ENCODE measurements around the gene OASL. TPM values are rescaled to one million over a fixed set of nuclear protein-coding genes. Genes with fewer than 3 reads are reported as not detected.

OASL gene, protein sequence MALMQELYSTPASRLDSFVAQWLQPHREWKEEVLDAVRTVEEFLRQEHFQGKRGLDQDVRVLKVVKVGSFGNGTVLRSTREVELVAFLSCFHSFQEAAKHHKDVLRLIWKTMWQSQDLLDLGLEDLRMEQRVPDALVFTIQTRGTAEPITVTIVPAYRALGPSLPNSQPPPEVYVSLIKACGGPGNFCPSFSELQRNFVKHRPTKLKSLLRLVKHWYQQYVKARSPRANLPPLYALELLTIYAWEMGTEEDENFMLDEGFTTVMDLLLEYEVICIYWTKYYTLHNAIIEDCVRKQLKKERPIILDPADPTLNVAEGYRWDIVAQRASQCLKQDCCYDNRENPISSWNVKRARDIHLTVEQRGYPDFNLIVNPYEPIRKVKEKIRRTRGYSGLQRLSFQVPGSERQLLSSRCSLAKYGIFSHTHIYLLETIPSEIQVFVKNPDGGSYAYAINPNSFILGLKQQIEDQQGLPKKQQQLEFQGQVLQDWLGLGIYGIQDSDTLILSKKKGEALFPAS
- 0.15 and 0.33 TPM in 2 replicates for total RNA-seq

DNA sequence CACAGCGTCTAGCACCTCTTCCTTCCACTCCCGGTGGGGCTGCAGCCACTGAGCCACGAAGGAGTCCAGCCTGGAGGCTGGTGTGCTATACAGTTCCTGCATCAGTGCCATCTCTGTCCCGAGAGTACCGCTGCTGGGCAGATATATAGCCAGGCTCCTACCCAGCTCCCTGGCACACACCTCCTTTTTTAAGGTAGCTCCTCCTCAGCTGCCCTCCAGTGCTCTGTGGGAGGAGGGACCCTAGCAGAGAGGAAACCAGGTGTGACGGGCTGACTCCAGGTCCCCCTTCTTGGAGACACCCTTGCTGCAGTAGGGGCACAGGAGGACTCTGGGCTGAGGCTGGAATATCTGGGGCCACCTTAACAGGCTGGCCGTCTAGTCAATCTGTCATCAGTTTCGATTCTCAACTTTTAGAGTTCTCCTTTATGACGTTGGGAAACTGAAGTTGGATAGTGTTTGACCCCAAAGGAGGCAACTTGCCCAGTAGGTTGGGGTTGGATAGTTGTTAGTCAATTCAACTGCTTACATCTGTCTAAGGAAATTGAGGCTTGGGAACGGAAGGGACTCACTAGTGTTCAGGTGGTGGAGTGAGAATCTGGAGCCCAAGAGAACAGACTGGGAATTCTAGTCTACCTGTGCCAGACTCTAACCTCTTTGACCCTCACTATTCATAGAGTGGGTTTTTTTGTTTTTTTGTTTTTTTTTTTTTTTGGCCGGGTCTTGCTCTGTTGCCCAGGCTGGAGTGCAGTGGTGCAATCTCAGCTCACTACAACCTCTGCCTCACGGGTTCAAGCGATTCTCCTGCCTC lies at the start of gene OASL:
OASL (minus strand) TSS at position 386 of the 808 bp plus-strand sequence; CDS start at position 111, 275 bp downstream.

DNA sequence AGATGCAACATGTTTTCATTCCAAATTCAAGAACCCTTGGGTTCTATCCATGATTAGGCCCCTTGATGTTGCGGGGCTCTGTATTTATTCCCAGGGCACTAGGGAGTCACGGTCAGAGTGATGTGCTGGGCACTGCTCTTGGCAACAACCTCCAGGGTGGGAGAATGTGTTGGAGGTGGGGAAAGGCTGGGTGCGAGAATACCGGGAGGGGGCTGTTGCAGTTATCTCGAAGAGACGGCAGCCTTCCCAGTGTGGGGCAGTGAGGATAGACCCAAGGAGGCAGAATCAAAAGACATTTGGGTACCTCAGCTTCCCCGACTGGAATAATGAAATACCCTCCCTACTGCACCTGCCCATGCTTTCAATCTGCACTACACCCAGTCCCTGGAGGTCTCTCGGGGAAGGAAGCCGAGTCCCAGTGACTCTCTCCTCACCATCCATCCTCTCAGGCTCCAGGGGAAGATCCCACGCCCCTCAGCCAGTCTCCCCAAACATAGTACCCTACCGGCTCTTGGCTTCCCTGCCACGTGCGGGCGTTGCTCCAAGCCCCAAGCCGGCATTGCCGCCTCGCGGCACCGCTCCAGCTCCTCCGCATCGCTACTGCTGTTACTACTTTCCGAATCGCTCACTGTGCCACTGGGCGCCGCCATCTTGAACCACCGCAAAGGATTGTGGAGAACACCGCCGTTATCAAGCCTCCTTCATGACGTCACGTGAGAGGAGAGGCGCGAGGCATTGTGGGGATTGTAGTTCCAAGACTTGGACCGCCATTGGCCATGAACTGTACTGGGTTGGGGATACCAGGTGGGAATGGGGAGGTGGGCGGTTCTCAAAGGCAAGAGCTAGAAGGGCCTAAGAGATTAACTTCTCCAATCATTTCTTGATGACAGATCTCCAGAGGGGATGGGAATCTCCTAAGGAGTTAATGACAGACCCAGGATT lies 22.9 kb downstream of the OASL start, which contains the start of gene C12orf43:
C12orf43 (minus strand) TSS at position 663 of the 942 bp plus-strand sequence; CDS start at position 650, 13 bp downstream.

DNA sequence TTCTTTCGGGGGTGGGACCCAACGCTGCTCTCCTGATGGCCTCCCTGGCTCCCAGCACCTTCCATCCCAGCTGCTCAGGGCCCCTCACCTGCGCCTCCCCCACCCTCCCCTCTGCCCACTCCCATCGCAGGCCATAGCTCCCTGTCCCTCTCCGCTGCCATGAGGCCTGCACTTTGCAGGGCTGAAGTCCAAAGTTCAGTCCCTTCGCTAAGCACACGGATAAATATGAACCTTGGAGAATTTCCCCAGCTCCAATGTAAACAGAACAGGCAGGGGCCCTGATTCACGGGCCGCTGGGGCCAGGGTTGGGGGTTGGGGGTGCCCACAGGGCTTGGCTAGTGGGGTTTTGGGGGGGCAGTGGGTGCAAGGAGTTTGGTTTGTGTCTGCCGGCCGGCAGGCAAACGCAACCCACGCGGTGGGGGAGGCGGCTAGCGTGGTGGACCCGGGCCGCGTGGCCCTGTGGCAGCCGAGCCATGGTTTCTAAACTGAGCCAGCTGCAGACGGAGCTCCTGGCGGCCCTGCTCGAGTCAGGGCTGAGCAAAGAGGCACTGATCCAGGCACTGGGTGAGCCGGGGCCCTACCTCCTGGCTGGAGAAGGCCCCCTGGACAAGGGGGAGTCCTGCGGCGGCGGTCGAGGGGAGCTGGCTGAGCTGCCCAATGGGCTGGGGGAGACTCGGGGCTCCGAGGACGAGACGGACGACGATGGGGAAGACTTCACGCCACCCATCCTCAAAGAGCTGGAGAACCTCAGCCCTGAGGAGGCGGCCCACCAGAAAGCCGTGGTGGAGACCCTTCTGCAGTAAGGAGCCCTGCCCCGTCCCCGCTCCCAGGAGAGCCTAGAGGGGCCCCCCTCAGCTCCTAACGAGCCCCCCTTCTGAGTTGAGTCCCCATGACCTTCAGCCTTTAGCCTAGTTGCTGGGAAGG lies 60.5 kb downstream of the OASL start, which contains the start of gene HNF1A:
HNF1A (plus strand) TSS at position 248 of the 924 bp plus-strand sequence; CDS start at position 474, 226 bp downstream.

Other genes with a start within 250 kb of the OASL start
- 6.6 and 12.4 TPM in 2 replicates for gene SPPL3, start 134.9 kb downstream of the OASL start, total RNA-seq
- gene HNF1A, start 60.7 kb downstream of the OASL start, total RNA-seq: not detected in 2 replicates
- gene C12orf43, start 22.8 kb downstream of the OASL start, total RNA-seq: 13.8 and 14.2 TPM in 2 replicates
- gene P2RX7, start 93.6 kb upstream of the OASL start, total RNA-seq: 3.8 and 4.6 TPM in 2 replicates
- gene P2RX4, start 170.9 kb upstream of the OASL start, total RNA-seq: 14.7 and 24.9 TPM in 2 replicates